H9 (cell line): ENCODE data around the gene AP2S1. TPM values are rescaled to one million over a fixed set of nuclear protein-coding genes. Genes with fewer than 3 reads are reported as not detected.

Experiments
- DNase-seq: peaks from one replicate; pipeline ENCODE4 v3.0.0-alpha.2; 2017
- H2AFZ ChIP-seq: one replicate; pipeline ENCODE4 v1.6.1; 2013; ENCODE audit warnings: mild to moderate bottlenecking, low read length, control low read depth, moderate library complexity
- H2AK5ac ChIP-seq: 2 replicates; pipeline ENCODE4 v1.6.1; 2013; ENCODE audit warnings: low read length, control low read depth, mixed read lengths; ENCODE audit not compliant: insufficient read length
- H2BK120ac ChIP-seq: one replicate; pipeline ENCODE4 v1.6.1; 2013; ENCODE audit warnings: low read depth, mild to moderate bottlenecking, low read length, control low read depth, inconsistent platforms; ENCODE audit not compliant: poor library complexity, severe bottlenecking
- H2BK12ac ChIP-seq: 2 replicates; pipeline ENCODE4 v1.6.1; 2013; ENCODE audit warnings: low read length, control low read depth, mixed read lengths, low read depth; ENCODE audit not compliant: insufficient read length
- H2BK15ac ChIP-seq: 2 replicates; pipeline ENCODE4 v1.6.1; 2013; ENCODE audit warnings: low read depth, low read length, control low read depth
- H2BK20ac ChIP-seq: one replicate; pipeline ENCODE4 v1.6.1; 2013; ENCODE audit warnings: low read depth, mild to moderate bottlenecking, low read length, control low read depth, inconsistent platforms; ENCODE audit not compliant: poor library complexity, severe bottlenecking
- H2BK5ac ChIP-seq: 2 replicates; pipeline ENCODE4 v1.6.1; 2013; ENCODE audit warnings: low read length, control low read depth, mixed read lengths; ENCODE audit not compliant: insufficient read length
- H3K14ac ChIP-seq: 2 replicates; pipeline ENCODE4 v1.6.1; 2013; ENCODE audit warnings: low read length, control low read depth; ENCODE audit not compliant: insufficient read depth
- H3K18ac ChIP-seq: 2 replicates; pipeline ENCODE4 v1.6.1; 2013; ENCODE audit warnings: low read depth, mild to moderate bottlenecking, mixed read lengths, low read length, control low read depth; ENCODE audit not compliant: insufficient read length
- H3K23ac ChIP-seq: 2 replicates; pipeline ENCODE4 v1.6.1; 2013; ENCODE audit warnings: low read length, control low read depth, mixed read lengths, low read depth; ENCODE audit not compliant: insufficient read length
- H3K23me2 ChIP-seq: 2 replicates; pipeline ENCODE4 v1.6.1; 2013; ENCODE audit warnings: low read depth, mild to moderate bottlenecking, mixed read lengths, low read length, control low read depth; ENCODE audit not compliant: insufficient read length, poor library complexity, severe bottlenecking
- H3K27ac ChIP-seq: 2 replicates; pipeline ENCODE4 v1.5.1; 2013; ENCODE audit warnings: low read length, control low read depth, mixed read lengths, low read depth; ENCODE audit not compliant: insufficient read length
- H3K27me3 ChIP-seq: 2 replicates; pipeline ENCODE4 v1.6.1; 2013; ENCODE audit warnings: low read length, control low read depth, inconsistent platforms; ENCODE audit not compliant: insufficient read depth
- H3K4ac ChIP-seq: 2 replicates; pipeline ENCODE4 v1.6.1; 2013; ENCODE audit warnings: low read depth, mild to moderate bottlenecking, control low read depth, inconsistent platforms, low read length, moderate library complexity
- H3K4me1 ChIP-seq: 2 replicates; pipeline ENCODE4 v1.6.1; 2013; ENCODE audit warnings: low read length, control low read depth, inconsistent platforms; ENCODE audit not compliant: insufficient read depth
- H3K4me2 ChIP-seq: 2 replicates; pipeline ENCODE4 v1.6.1; 2013; ENCODE audit warnings: low read length, control low read depth, mixed read lengths; ENCODE audit not compliant: insufficient read length, insufficient read depth
- H3K56ac ChIP-seq: 2 replicates; pipeline ENCODE4 v1.6.1; 2013; ENCODE audit warnings: low read depth, mild to moderate bottlenecking, mixed read lengths, low read length, control low read depth; ENCODE audit not compliant: insufficient read length
- H3K79me1 ChIP-seq: 2 replicates; pipeline ENCODE4 v1.6.1; 2013; ENCODE audit warnings: low read depth, mild to moderate bottlenecking, moderate library complexity, low read length, control low read depth, inconsistent platforms; ENCODE audit not compliant: insufficient read depth, poor library complexity, severe bottlenecking
- H3K79me2 ChIP-seq: 2 replicates; pipeline ENCODE4 v1.6.1; 2013; ENCODE audit warnings: low read length, control low read depth, inconsistent platforms; ENCODE audit not compliant: insufficient read depth
- H3K9ac ChIP-seq: 2 replicates; pipeline ENCODE4 v1.6.1; 2013; ENCODE audit warnings: low read length, control low read depth, mixed read lengths; ENCODE audit not compliant: insufficient read length; ENCODE audit errors: extremely low read depth
- H3K9me3 ChIP-seq: one replicate; pipeline ENCODE4 v1.6.1; 2013; ENCODE audit warnings: low read depth, low read length, inconsistent platforms; ENCODE audit not compliant: control insufficient read depth
- H3T11ph ChIP-seq: one replicate; pipeline ENCODE4 v1.6.1; 2013; ENCODE audit warnings: mild to moderate bottlenecking, low read length, control low read depth, inconsistent platforms
- H4K20me1 ChIP-seq: one replicate; pipeline ENCODE4 v1.6.1; 2013; ENCODE audit not compliant: control insufficient read depth, insufficient read length, insufficient read depth
- H4K5ac ChIP-seq: 2 replicates; pipeline ENCODE4 v1.6.1; 2013; ENCODE audit warnings: low read depth, mild to moderate bottlenecking, mixed read lengths, low read length, control low read depth; ENCODE audit not compliant: insufficient read length
- H4K8ac ChIP-seq: replicated peaks from 2 replicates; pipeline ENCODE4 v1.6.1; 2013; ENCODE audit warnings: low read length, control low read depth, mixed read lengths, low read depth; ENCODE audit not compliant: insufficient read length
- H4K91ac ChIP-seq: 2 replicates; pipeline ENCODE4 v1.6.1; 2013; ENCODE audit warnings: low read depth, mild to moderate bottlenecking, moderate library complexity, mixed read lengths, low read length, control low read depth; ENCODE audit not compliant: insufficient read length
- H3K27ac Mint-ChIP-seq, 3 experiments: 2 replicates in 2 of 3; 3 replicates in 1 of 3; pipeline ENCODE4 v1.8.0; 2020 to 2021; ENCODE audit warnings: mixed read lengths in 3 of 3, mild to moderate bottlenecking in 1 of 3, moderate library complexity in 1 of 3
- H3K27me3 Mint-ChIP-seq: 2 replicates; pipeline ENCODE4 v1.8.0; 2021; ENCODE audit warnings: low read depth, mild to moderate bottlenecking, moderate library complexity, mixed read lengths
- H3K36me3 Mint-ChIP-seq, 3 experiments: 2 replicates in 2 of 3; 3 replicates in 1 of 3; pipeline ENCODE4 v1.8.0; 2020 to 2021; ENCODE audit warnings: low read depth in 3 of 3, mixed read lengths in 3 of 3; ENCODE audit not compliant: insufficient read depth in 1 of 3
- H3K4me1 Mint-ChIP-seq, 2 experiments: 2 replicates each; pipeline ENCODE4 v1.8.0; 2020; ENCODE audit warnings: mixed read lengths in 2 of 2
- H3K4me3 Mint-ChIP-seq, 2 experiments: 2 replicates in 1 of 2; 3 replicates in 1 of 2; pipeline ENCODE4 v1.8.0; 2020 to 2021; ENCODE audit warnings: mild to moderate bottlenecking in 2 of 2, mixed read lengths in 2 of 2, moderate library complexity in 1 of 2
- H3K9me3 Mint-ChIP-seq, 2 experiments: 2 replicates in 1 of 2; 3 replicates in 1 of 2; pipeline ENCODE4 v1.8.0; 2020; ENCODE audit warnings: mild to moderate bottlenecking in 2 of 2, mixed read lengths in 2 of 2, moderate library complexity in 1 of 2
- CTCF ChIP-seq: fragments of 200-600 bp; sonication (generic); conservative IDR thresholded peaks from 3 replicates; pipeline ENCODE4 v1.8.0; 2021; ENCODE audit warnings: antibody characterized with exemption, mild to moderate bottlenecking
- WGBS: extraction: QIAGEN DNeasy Blood & Tissue Kit; methylation state at CpG from one replicate; pipeline ENCODE4 v1.1.7; 2013; ENCODE audit warnings: missing lambda C conversion rate, low lambda C conversion rate, mixed read lengths; ENCODE audit not compliant: insufficient read length; ENCODE audit errors: extremely low coverage; 5-methylcytosine and 5-hydroxymethylcytosine counted together
- total RNA-seq: library from RNA; stranded (reverse); gene quantifications from 2 replicates; pipeline ENCODE4 v1.2.1, GENCODE V29; 2021

The AP2S1 gene
- total RNA-seq, 1 experiment from 2014 or later = 193 TPM

- H3K4me1 ChIP-seq = no peaks in the 10 kb centered on the region
- Mint-ChIP-seq H3K36me3 (no peaks in the 10 kb centered on the region; a peak in 1 of 7 replicates), H3K27ac (peak overlapping the region in 1 of 3 experiments; percentile 56; a peak in 1 of 7 replicates), H3K27me3 (no peaks in the 10 kb centered on the region; the same call in 1 of the 2 replicates), H3K9me3 (no peaks in the 10 kb centered on the region; a peak in 1 of 5 replicates), H3K4me3 (no peak overlapping the region), H3K4me1 (no peaks in the 10 kb centered on the region)
- no peak overlapping the region for H3K27ac ChIP-seq
- H3K23me2 ChIP-seq = peaks cover 3% of the 10 kb centered on the region
- H3K9ac ChIP-seq = no peak overlapping the region
- no peak overlapping the region for H2AK5ac ChIP-seq
- H4K8ac ChIP-seq = no peak overlapping the region
- H2BK120ac ChIP-seq = no peak overlapping the region
- no peaks in the 10 kb centered on the region for H4K20me1 ChIP-seq
- H3K27me3 ChIP-seq = no peaks in the 10 kb centered on the region
- no peak overlapping the region for H3K4ac ChIP-seq
- no peak overlapping the region for H3K14ac ChIP-seq
- H3K56ac ChIP-seq = no peak overlapping the region
- H2AFZ ChIP-seq = no peak overlapping the region
- H3K79me1 ChIP-seq = no peaks in the 10 kb centered on the region
- no peak overlapping the region for H3T11ph ChIP-seq
- DNase-seq = no peak
- TF ChIP-seq CTCF = no peak
- H3K79me2 ChIP-seq = no peaks in the 10 kb centered on the region
- no peaks in the 10 kb centered on the region for H3K9me3 ChIP-seq
- H3K4me2 ChIP-seq = no peak overlapping the region
- H2BK20ac ChIP-seq = no peak overlapping the region
- H3K18ac ChIP-seq = no peak overlapping the region
- no peak overlapping the region for H2BK15ac ChIP-seq
- no peak overlapping the region for H2BK5ac ChIP-seq
- no peak overlapping the region for H4K91ac ChIP-seq
- H3K23ac ChIP-seq = no peak overlapping the region
- no peak overlapping the region for H4K5ac ChIP-seq
- WGBS = no CpG with 5 or more reads among the region's 5 CpGs
- no peak overlapping the region for H2BK12ac ChIP-seq
Observed at GRCh38 chr19:46802152-46802551, 48.5 kb downstream of the AP2S1 start.
